HepG2 (cell line): ENCODE results near the gene PRRT1B. TPM values are rescaled to one million over a fixed set of nuclear protein-coding genes. Genes with fewer than 3 reads are reported as not detected.

Experiments used
- CAMTA2 ChIP-seq: sonication (generic); formaldehyde crosslinking; IDR thresholded peaks from 2 replicates; pipeline ENCODE4 v1.4.0; 2020; ENCODE audit warnings: mild to moderate bottlenecking, missing genetic modification reagents, borderline replicate concordance
- CEBPG ChIP-seq: IDR thresholded peaks from 2 replicates; pipeline ENCODE4 v1.6.1; 2016
- HNF4A ChIP-seq: sonication (generic); formaldehyde crosslinking; IDR thresholded peaks from 2 replicates; pipeline ENCODE4 v1.4.0; 2020; ENCODE audit warnings: missing genetic modification reagents
- JUN ChIP-seq: sonication (generic); formaldehyde crosslinking; IDR thresholded peaks from 2 replicates; pipeline ENCODE4 v1.4.0; 2020; ENCODE audit warnings: mild to moderate bottlenecking, missing genetic modification reagents
- KAT2B ChIP-seq: fragments of 150-350 bp; IDR thresholded peaks from 2 replicates; pipeline ENCODE4 v1.6.1; 2014; ENCODE audit warnings: low read depth, low read length, borderline replicate concordance
- NCOA2 ChIP-seq: sonication (generic); formaldehyde crosslinking; IDR thresholded peaks from 2 replicates; pipeline ENCODE4 v1.8.0; 2022; ENCODE audit warnings: inconsistent platforms
- YEATS2 ChIP-seq: sonication (generic); formaldehyde crosslinking; IDR thresholded peaks from 2 replicates; pipeline ENCODE4 v1.4.0; 2020; ENCODE audit warnings: missing genetic modification reagents, borderline replicate concordance
- ZNF589 ChIP-seq: sonication (generic); formaldehyde crosslinking; conservative IDR thresholded peaks from 2 replicates; pipeline ENCODE4 v1.8.0; 2022; ENCODE audit warnings: mild to moderate bottlenecking, moderate library complexity, missing genetic modification reagents
- ZNF773 ChIP-seq: sonication (generic); formaldehyde crosslinking; IDR thresholded peaks from 2 replicates; pipeline ENCODE4 v1.4.0; 2020; ENCODE audit warnings: missing genetic modification reagents, borderline replicate concordance
- ZNF792 ChIP-seq: IDR thresholded peaks from 2 replicates; pipeline ENCODE4 v1.6.1; 2016
- ZSCAN21 ChIP-seq: sonication (generic); formaldehyde crosslinking; IDR thresholded peaks from 2 replicates; pipeline ENCODE4 v1.8.0; 2022; ENCODE audit warnings: mild to moderate bottlenecking, missing genetic modification reagents, moderate library complexity, borderline replicate concordance
- polyA plus RNA-seq, 8 experiments: library from polyadenylated mRNA; depleted of rRNA in 3 of 8; stranded (reverse) in 7 of 8; unstranded in 1 of 8; fragments of >200 nt; fragmentation: Illumina TruSeq in 4 of 8; extraction: Trizol in 4 of 8; gene quantifications; 2 replicates each; pipeline versions ENCODE4 v1.2.1 to v1.2.3, GENCODE V29; 2011 to 2016; ENCODE audit warnings: low read depth in 4 of 8, missing spikeins in 1 of 8, mixed read lengths in 1 of 8; ENCODE audit not compliant: insufficient read depth in 1 of 8
- total RNA-seq, 5 experiments: library from RNA; depleted of rRNA; stranded (reverse); fragments of >200 nt; fragmentation: Illumina TruSeq; extraction: Trizol; gene quantifications; 2 replicates each; pipeline ENCODE4 v1.2.3, GENCODE V29; 2016; ENCODE audit warnings: low read depth in 1 of 5
- TF ChIP-seq, protein P1 (sequence below): sonication (generic); formaldehyde crosslinking; conservative IDR thresholded peaks from 2 replicates; pipeline ENCODE4 v1.4.0; 2020; ENCODE audit warnings: missing genetic modification reagents
- TF ChIP-seq, protein P2 (sequence below): sonication (generic); formaldehyde crosslinking; IDR thresholded peaks from 2 replicates; pipeline ENCODE4 v1.9.0; 2021; ENCODE audit warnings: missing genetic modification reagents, borderline replicate concordance
- TF ChIP-seq, protein P3 (sequence below): sonication (generic); formaldehyde crosslinking; IDR thresholded peaks from 2 replicates; pipeline ENCODE4 v1.4.0; 2020; ENCODE audit warnings: missing genetic modification reagents
- TF ChIP-seq, protein P4 (sequence below): sonication (generic); formaldehyde crosslinking; IDR thresholded peaks from 2 replicates; pipeline ENCODE4 v1.9.0; 2022; ENCODE audit warnings: low read depth, missing genetic modification reagents
- TF ChIP-seq, protein P5 (sequence below): sonication (generic); formaldehyde crosslinking; IDR thresholded peaks from 2 replicates; pipeline ENCODE4 v1.9.0; 2021; ENCODE audit warnings: missing genetic modification reagents, borderline replicate concordance

The PRRT1B gene
- total and polyA plus RNA-seq, 2 of the 13 experiments (the other 11 are each of a cell fraction or from before 2014, with no cell fraction given): not detected

DNA sequence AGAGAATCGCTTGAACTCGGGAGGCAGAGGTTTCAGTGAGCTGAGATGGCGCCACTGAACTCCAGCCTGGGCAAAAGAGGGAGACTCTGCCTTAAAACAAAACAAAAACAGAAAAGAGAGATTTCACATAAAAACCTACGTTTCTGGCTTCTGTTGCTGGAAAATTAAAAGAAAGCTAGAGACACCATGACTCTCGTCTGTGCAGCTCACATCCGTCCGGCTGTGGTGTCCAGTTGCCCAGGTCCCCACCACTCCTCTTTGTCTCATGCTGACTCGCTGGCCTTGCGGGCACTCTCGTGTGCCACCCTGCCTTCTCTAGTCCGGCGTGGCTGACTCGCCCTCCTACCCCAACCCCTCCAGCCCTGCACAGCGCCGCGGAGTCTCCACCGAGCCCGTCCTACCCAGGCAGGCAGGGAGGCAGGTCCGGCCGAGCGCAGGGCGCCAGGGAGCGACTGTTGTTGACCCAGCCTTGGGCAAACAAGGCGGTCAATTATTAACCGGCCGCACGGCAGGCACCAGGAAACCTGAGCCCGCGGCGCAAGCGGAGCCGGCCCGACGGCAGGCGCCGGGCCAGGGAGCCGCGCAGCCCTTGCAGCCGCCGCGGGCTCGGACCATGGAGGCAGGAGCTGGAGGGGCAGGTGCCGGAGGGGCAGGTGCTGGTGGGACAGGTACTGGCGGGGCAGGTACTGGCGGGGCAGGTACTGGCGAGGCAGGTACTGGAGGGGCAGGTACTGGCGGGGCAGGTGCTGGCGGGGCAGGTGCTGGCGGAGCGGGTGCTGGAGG, at the start of gene PRRT1B (continued):
- no peak for TF ChIP-seq KAT2B
- no peak for TF ChIP-seq CAMTA2 (CRISPR knock-in tag)
- TF ChIP-seq, protein P1, sequence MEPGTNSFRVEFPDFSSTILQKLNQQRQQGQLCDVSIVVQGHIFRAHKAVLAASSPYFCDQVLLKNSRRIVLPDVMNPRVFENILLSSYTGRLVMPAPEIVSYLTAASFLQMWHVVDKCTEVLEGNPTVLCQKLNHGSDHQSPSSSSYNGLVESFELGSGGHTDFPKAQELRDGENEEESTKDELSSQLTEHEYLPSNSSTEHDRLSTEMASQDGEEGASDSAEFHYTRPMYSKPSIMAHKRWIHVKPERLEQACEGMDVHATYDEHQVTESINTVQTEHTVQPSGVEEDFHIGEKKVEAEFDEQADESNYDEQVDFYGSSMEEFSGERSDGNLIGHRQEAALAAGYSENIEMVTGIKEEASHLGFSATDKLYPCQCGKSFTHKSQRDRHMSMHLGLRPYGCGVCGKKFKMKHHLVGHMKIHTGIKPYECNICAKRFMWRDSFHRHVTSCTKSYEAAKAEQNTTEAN (CRISPR knock-in tag): no peak; the same call in 1 of the 2 replicates
- TF ChIP-seq, protein P2, sequence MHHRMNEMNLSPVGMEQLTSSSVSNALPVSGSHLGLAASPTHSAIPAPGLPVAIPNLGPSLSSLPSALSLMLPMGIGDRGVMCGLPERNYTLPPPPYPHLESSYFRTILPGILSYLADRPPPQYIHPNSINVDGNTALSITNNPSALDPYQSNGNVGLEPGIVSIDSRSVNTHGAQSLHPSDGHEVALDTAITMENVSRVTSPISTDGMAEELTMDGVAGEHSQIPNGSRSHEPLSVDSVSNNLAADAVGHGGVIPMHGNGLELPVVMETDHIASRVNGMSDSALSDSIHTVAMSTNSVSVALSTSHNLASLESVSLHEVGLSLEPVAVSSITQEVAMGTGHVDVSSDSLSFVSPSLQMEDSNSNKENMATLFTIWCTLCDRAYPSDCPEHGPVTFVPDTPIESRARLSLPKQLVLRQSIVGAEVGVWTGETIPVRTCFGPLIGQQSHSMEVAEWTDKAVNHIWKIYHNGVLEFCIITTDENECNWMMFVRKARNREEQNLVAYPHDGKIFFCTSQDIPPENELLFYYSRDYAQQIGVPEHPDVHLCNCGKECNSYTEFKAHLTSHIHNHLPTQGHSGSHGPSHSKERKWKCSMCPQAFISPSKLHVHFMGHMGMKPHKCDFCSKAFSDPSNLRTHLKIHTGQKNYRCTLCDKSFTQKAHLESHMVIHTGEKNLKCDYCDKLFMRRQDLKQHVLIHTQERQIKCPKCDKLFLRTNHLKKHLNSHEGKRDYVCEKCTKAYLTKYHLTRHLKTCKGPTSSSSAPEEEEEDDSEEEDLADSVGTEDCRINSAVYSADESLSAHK (CRISPR knock-in tag): no peak
- TF ChIP-seq CEBPG (CRISPR knock-in tag): 0 out of 2 replicates have a peak, but pooled peaks have one; percentile 10
- TF ChIP-seq ZSCAN21 (CRISPR knock-in tag): peak; percentile 28; the same call in 1 of the 2 replicates
- TF ChIP-seq, protein P3, sequence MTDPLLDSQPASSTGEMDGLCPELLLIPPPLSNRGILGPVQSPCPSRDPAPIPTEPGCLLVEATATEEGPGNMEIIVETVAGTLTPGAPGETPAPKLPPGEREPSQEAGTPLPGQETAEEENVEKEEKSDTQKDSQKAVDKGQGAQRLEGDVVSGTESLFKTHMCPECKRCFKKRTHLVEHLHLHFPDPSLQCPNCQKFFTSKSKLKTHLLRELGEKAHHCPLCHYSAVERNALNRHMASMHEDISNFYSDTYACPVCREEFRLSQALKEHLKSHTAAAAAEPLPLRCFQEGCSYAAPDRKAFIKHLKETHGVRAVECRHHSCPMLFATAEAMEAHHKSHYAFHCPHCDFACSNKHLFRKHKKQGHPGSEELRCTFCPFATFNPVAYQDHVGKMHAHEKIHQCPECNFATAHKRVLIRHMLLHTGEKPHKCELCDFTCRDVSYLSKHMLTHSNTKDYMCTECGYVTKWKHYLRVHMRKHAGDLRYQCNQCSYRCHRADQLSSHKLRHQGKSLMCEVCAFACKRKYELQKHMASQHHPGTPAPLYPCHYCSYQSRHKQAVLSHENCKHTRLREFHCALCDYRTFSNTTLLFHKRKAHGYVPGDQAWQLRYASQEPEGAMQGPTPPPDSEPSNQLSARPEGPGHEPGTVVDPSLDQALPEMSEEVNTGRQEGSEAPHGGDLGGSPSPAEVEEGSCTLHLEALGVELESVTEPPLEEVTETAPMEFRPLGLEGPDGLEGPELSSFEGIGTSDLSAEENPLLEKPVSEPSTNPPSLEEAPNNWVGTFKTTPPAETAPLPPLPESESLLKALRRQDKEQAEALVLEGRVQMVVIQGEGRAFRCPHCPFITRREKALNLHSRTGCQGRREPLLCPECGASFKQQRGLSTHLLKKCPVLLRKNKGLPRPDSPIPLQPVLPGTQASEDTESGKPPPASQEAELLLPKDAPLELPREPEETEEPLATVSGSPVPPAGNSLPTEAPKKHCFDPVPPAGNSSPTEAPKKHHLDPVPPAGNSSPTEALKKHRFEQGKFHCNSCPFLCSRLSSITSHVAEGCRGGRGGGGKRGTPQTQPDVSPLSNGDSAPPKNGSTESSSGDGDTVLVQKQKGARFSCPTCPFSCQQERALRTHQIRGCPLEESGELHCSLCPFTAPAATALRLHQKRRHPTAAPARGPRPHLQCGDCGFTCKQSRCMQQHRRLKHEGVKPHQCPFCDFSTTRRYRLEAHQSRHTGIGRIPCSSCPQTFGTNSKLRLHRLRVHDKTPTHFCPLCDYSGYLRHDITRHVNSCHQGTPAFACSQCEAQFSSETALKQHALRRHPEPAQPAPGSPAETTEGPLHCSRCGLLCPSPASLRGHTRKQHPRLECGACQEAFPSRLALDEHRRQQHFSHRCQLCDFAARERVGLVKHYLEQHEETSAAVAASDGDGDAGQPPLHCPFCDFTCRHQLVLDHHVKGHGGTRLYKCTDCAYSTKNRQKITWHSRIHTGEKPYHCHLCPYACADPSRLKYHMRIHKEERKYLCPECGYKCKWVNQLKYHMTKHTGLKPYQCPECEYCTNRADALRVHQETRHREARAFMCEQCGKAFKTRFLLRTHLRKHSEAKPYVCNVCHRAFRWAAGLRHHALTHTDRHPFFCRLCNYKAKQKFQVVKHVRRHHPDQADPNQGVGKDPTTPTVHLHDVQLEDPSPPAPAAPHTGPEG (CRISPR knock-in tag): no peak
- TF ChIP-seq, protein P4, sequence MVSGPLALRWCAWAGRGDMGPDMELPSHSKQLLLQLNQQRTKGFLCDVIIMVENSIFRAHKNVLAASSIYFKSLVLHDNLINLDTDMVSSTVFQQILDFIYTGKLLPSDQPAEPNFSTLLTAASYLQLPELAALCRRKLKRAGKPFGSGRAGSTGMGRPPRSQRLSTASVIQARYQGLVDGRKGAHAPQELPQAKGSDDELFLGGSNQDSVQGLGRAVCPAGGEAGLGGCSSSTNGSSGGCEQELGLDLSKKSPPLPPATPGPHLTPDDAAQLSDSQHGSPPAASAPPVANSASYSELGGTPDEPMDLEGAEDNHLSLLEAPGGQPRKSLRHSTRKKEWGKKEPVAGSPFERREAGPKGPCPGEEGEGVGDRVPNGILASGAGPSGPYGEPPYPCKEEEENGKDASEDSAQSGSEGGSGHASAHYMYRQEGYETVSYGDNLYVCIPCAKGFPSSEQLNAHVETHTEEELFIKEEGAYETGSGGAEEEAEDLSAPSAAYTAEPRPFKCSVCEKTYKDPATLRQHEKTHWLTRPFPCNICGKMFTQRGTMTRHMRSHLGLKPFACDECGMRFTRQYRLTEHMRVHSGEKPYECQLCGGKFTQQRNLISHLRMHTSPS (CRISPR knock-in tag): peak; percentile 70
- 0 out of 2 replicates have a peak, but pooled peaks have one; percentile 26 for TF ChIP-seq NCOA2 (CRISPR knock-in tag)
- peak; percentile 43; the same call in 1 of the 2 replicates for TF ChIP-seq HNF4A
- TF ChIP-seq YEATS2: no peak
- TF ChIP-seq JUN (CRISPR knock-in tag): no peak
- TF ChIP-seq ZNF792: 0 out of 2 replicates have a peak, but pooled peaks have one; percentile 23
- TF ChIP-seq ZNF589: peak; percentile 75; the same call in 1 of the 2 replicates
- TF ChIP-seq ZNF773: no peak
- TF ChIP-seq, protein P5, sequence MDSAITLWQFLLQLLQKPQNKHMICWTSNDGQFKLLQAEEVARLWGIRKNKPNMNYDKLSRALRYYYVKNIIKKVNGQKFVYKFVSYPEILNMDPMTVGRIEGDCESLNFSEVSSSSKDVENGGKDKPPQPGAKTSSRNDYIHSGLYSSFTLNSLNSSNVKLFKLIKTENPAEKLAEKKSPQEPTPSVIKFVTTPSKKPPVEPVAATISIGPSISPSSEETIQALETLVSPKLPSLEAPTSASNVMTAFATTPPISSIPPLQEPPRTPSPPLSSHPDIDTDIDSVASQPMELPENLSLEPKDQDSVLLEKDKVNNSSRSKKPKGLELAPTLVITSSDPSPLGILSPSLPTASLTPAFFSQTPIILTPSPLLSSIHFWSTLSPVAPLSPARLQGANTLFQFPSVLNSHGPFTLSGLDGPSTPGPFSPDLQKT (CRISPR knock-in tag): no peak
